GM12878 (cell line): ENCODE results near the gene SFXN1. TPM values are rescaled to one million over a fixed set of nuclear protein-coding genes. Genes with fewer than 3 reads are reported as not detected.

Experiments
- ATAC-seq: fragments of 200-7000 bp; cut with Tn5 transposase; 3 replicates; pipeline ENCODE4 v1.9.1; 2020; ENCODE audit warnings: mild to moderate bottlenecking, moderate library complexity
- Bru-seq: library from RNA; stranded (reverse); fragments of 400-500 nt; gene quantifications from one replicate; lab custom pipeline; 2021; lab: Mats Ljungman, UMichigan
- BruChase-seq, 2 experiments: library from RNA; stranded (reverse); fragments of 400-500 nt; gene quantifications; one replicate each; lab custom pipeline; 2021; lab: Mats Ljungman, UMichigan
- BruUV-seq: library from RNA; stranded (reverse); fragments of 400-500 nt; replicated peaks from 2 replicates; lab custom pipeline; 2021; lab: Mats Ljungman, UMichigan
- CTCF ChIA-PET: fragments of 300-600 bp; sonication (Branson Sonifier 250); formaldehyde crosslinking; extraction: SDS; loops from one replicate; lab custom pipeline; 2021; ENCODE audit warnings: inconsistent platforms; lab: Yijun Ruan, JAX
- POLR2A ChIA-PET: fragments of 350-600 bp; formaldehyde crosslinking; extraction: SDS; loops from one replicate; lab custom pipeline; 2021; ENCODE audit warnings: inconsistent platforms; lab: Charles Lee
- RAD21 ChIA-PET: fragments of 300-600 bp; sonication (Branson Sonifier 250); formaldehyde crosslinking; loops from one replicate; lab custom pipeline; 2023; ENCODE audit warnings: antibody characterized with exemption; ENCODE audit not compliant: unreplicated experiment; lab: Charles Lee
- SMC1A ChIA-PET: fragments of 300-600 bp; sonication (Branson Sonifier 250); formaldehyde crosslinking; loops from one replicate; lab custom pipeline; 2023; ENCODE audit not compliant: unreplicated experiment, uncharacterized antibody; lab: Charles Lee
- DNase-seq: peaks from one replicate; pipeline ENCODE4 v3.0.0-alpha.2; 2011; ENCODE audit warnings: low read depth, low spot score
- FAIRE-seq: peaks from 3 replicates; lab custom pipeline; 2011; peaks lifted over from hg19 to GRCh38; lab: Jason Lieb, UNC
- H2AFZ ChIP-seq: 2 replicates; pipeline ENCODE4 v1.6.0; 2011; ENCODE audit warnings: low read depth, low read length, control low read depth; ENCODE audit not compliant: control insufficient read depth
- H3K27ac ChIP-seq: 2 replicates; pipeline ENCODE4 v1.5.1; 2011; ENCODE audit warnings: control low read depth; ENCODE audit not compliant: control insufficient read depth, insufficient read depth
- H3K27me3 ChIP-seq, 2 experiments: replicated peaks in 1 of 2; 2 replicates each; pipeline versions ENCODE4 v1.6.0 to v1.6.1; 2011; ENCODE audit warnings: low read length in 1 of 2; ENCODE audit not compliant: control insufficient read depth in 2 of 2, insufficient read depth in 2 of 2
- H3K36me3 ChIP-seq, 2 experiments: 2 replicates each; pipeline ENCODE4 v1.5.1; 2011; ENCODE audit warnings: low read length in 1 of 2; ENCODE audit not compliant: control insufficient read depth in 2 of 2, insufficient read depth in 2 of 2
- H3K4me1 ChIP-seq: 2 replicates; pipeline ENCODE4 v1.6.1; 2011; ENCODE audit warnings: mild to moderate bottlenecking, low read length, moderate library complexity, mixed read lengths; ENCODE audit not compliant: control insufficient read depth, insufficient read depth
- H3K4me2 ChIP-seq: 2 replicates; pipeline ENCODE4 v1.6.0; 2011; ENCODE audit warnings: control low read depth; ENCODE audit not compliant: control insufficient read depth, insufficient read depth
- H3K4me3 ChIP-seq: fragments of 200-600 bp; sonication (generic); 2 replicates; pipeline ENCODE4 v1.5.1; 2016
- H3K79me2 ChIP-seq: 2 replicates; pipeline ENCODE4 v1.6.0; 2011; ENCODE audit warnings: low read length; ENCODE audit not compliant: control insufficient read depth, insufficient read depth
- H3K9ac ChIP-seq: 2 replicates; pipeline ENCODE4 v1.8.0; 2011; ENCODE audit warnings: low read length, control low read depth, mixed read lengths; ENCODE audit not compliant: control insufficient read depth, insufficient read depth
- H3K9me3 ChIP-seq: replicated peaks from 3 replicates; pipeline ENCODE4 v1.5.1; 2011; ENCODE audit warnings: mild to moderate bottlenecking, low read length; ENCODE audit not compliant: control insufficient read depth, insufficient read depth
- H4K20me1 ChIP-seq: 2 replicates; pipeline ENCODE4 v1.6.0; 2011; ENCODE audit not compliant: control insufficient read depth, insufficient read depth
- ATF2 ChIP-seq: IDR thresholded peaks from 2 replicates; pipeline ENCODE4 v1.6.1; 2012; ENCODE audit warnings: low read length, inconsistent platforms
- CBX5 ChIP-seq: sonication (generic); IDR thresholded peaks from 2 replicates; pipeline ENCODE4 v1.6.1; 2016; ENCODE audit warnings: low read depth, moderate library complexity, mild to moderate bottlenecking, inconsistent platforms
- CREM ChIP-seq: IDR thresholded peaks from 2 replicates; pipeline ENCODE4 v1.6.1; 2014; ENCODE audit warnings: antibody characterized with exemption, low read depth
- NKRF ChIP-seq: fragments of 450-650 bp; conservative IDR thresholded peaks from 2 replicates; pipeline ENCODE4 v1.6.1; 2017; ENCODE audit warnings: mild to moderate bottlenecking, moderate library complexity
- ZNF217 ChIP-seq: fragments of 450-650 bp; IDR thresholded peaks from 2 replicates; pipeline ENCODE4 v1.6.1; 2017; ENCODE audit warnings: antibody characterized with exemption, mild to moderate bottlenecking
- ZZZ3 ChIP-seq: IDR thresholded peaks from 2 replicates; pipeline ENCODE4 v1.6.1; 2011; ENCODE audit warnings: low read depth; ENCODE audit not compliant: control insufficient read depth, insufficient read length
- WGBS: methylation state at CpG from one replicate; pipeline ENCODE4 v1.1.6; 2016; ENCODE audit warnings: low lambda C conversion rate; ENCODE audit not compliant: insufficient replicate concordance, insufficient coverage; ENCODE audit errors: missing lambda C conversion rate; 5-methylcytosine and 5-hydroxymethylcytosine counted together
- in situ Hi-C: fragments of 300-500 bp; cut with MboI; formaldehyde crosslinking; loops from 9 replicates; pipeline ENCODE4 v1.14.3; 2018; ENCODE audit warnings: mixed read lengths
- intact Hi-C: fragments of 100-400 bp; cut with micrococcal nuclease; formaldehyde crosslinking; loops from one replicate; pipeline ENCODE4 v1.14.2; 2022; ENCODE audit not compliant: unreplicated experiment
- long read RNA-seq, 2 experiments: library from polyadenylated mRNA; unstranded; transcript quantifications; one replicate each; pipeline ENCODE4 v2.0.0, GENCODE V29; 2019 to 2020
- polyA minus RNA-seq, 3 experiments: library from RNA; depleted of rRNA, polyadenylated mRNA; stranded (reverse); fragments of >200 nt; gene quantifications; 2 replicates each; pipeline ENCODE4 v1.2.3, GENCODE V29; 2011
- polyA plus RNA-seq, 11 experiments: library from polyadenylated mRNA; depleted of rRNA in 4 of 11; unstranded in 6 of 11; stranded (reverse) in 5 of 11; fragments of >200 nt; fragmentation: Nextera tagmentation in 4 of 11; fragmentation: Illumina TruSeq in 1 of 11; extraction: Ambion mirVana in 4 of 11; extraction: Trizol in 1 of 11; gene quantifications; 1 replicate in 1 of 11; 2 replicates in 10 of 11; pipeline versions ENCODE4 v1.2.1 to v1.2.3, GENCODE V29; 2011 to 2016; ENCODE audit warnings: inconsistent platforms in 2 of 11, missing spikeins in 2 of 11, low read depth in 1 of 11
- total RNA-seq, 4 experiments: library from RNA; depleted of rRNA in 3 of 4; stranded (reverse); fragments of >200 nt in 3 of 4; fragmentation: Illumina TruSeq in 1 of 4; extraction: Trizol in 1 of 4; gene quantifications; 2 replicates each; pipeline versions ENCODE4 v1.2.1 to v1.2.3, GENCODE V29; 2013 to 2021
- TF ChIP-seq, protein P1 (sequence below): fragments of 450-650 bp; IDR thresholded peaks from 2 replicates; pipeline ENCODE4 v1.6.1; 2017; ENCODE audit warnings: mild to moderate bottlenecking, low read depth, inconsistent platforms; ENCODE audit not compliant: poor library complexity, severe bottlenecking
- TF ChIP-seq, protein P2 (sequence below): fragments of 450-650 bp; IDR thresholded peaks from 2 replicates; pipeline ENCODE4 v1.6.1; 2017; ENCODE audit warnings: low read depth, mild to moderate bottlenecking, moderate library complexity

Gene SFXN1, protein sequence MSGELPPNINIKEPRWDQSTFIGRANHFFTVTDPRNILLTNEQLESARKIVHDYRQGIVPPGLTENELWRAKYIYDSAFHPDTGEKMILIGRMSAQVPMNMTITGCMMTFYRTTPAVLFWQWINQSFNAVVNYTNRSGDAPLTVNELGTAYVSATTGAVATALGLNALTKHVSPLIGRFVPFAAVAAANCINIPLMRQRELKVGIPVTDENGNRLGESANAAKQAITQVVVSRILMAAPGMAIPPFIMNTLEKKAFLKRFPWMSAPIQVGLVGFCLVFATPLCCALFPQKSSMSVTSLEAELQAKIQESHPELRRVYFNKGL
- 176 and 190 TPM in 2 replicates for total RNA-seq (2013; cell fraction: nucleolus; rRNA removed)
- 96.8 and 97.4 TPM in 2 replicates for total RNA-seq (2014; rRNA removed)
- total RNA-seq (2014; rRNA removed; fragmentation: Illumina TruSeq; extraction: Trizol), result 92.5 and 99.0 TPM in 2 replicates
- 106 and 108 TPM in 2 replicates for total RNA-seq (2021)
- polyA plus RNA-seq (2011; ENCODE audit: low read depth), result 149 TPM
- 173 and 248 TPM in 2 replicates for polyA plus RNA-seq (2011; rRNA removed)
- 205 and 218 TPM in 2 replicates for polyA plus RNA-seq (2011; cell fraction: cytosol; rRNA removed)
- polyA plus RNA-seq (2011; cell fraction: nucleus; rRNA removed), result 125 and 150 TPM in 2 replicates
- polyA plus RNA-seq (2012), result 72.2 and 85.3 TPM in 2 replicates
- 101 and 126 TPM in 2 replicates for polyA plus RNA-seq (2014; fragmentation: Illumina TruSeq; extraction: Trizol)
- 10 to 100 TPM; 18.0 to 24.6 TPM for polyA plus RNA-seq (2014; fragmentation: Nextera tagmentation; extraction: Ambion mirVana)
- polyA plus RNA-seq (2014; rRNA removed), result 84.5 and 89.2 TPM in 2 replicates
- 100 to 1,000 TPM; 110 TPM for polyA plus RNA-seq (2016; fragmentation: Nextera tagmentation; extraction: Ambion mirVana)
- 299 and 428 TPM in 2 replicates for polyA minus RNA-seq (2011; rRNA and poly(A)+ RNA removed)
- 56.5 and 83.2 TPM in 2 replicates for polyA minus RNA-seq (2011; cell fraction: cytosol; rRNA and poly(A)+ RNA removed)
- 56.8 and 86.4 TPM in 2 replicates for polyA minus RNA-seq (2011; cell fraction: nucleus; rRNA and poly(A)+ RNA removed)
- percentile 90 among the genes with signal in this experiment for Bru-seq, nascent RNA
- BruChase-seq, experiment 1, labeled RNA remaining after a 6-hour chase, result percentile 86 among the genes with signal in this experiment
- percentile 86 among the genes with signal in this experiment for BruChase-seq, experiment 2, labeled RNA remaining after a 2-hour chase
- long read RNA-seq, experiment 1, full-length matches to known transcripts, result 72 of 98 reads
- long read RNA-seq, experiment 1, partial matches to known transcripts, result 6 of 98 reads
- long read RNA-seq, experiment 1, other reads (novel, unspliced or antisense), result 20 of 98 reads
- long read RNA-seq, experiment 2, full-length matches to known transcripts, result 192 of 265 reads
- long read RNA-seq, experiment 2, partial matches to known transcripts, result 31 of 265 reads
- long read RNA-seq, experiment 2, other reads (novel, unspliced or antisense), result 42 of 265 reads

DNA sequence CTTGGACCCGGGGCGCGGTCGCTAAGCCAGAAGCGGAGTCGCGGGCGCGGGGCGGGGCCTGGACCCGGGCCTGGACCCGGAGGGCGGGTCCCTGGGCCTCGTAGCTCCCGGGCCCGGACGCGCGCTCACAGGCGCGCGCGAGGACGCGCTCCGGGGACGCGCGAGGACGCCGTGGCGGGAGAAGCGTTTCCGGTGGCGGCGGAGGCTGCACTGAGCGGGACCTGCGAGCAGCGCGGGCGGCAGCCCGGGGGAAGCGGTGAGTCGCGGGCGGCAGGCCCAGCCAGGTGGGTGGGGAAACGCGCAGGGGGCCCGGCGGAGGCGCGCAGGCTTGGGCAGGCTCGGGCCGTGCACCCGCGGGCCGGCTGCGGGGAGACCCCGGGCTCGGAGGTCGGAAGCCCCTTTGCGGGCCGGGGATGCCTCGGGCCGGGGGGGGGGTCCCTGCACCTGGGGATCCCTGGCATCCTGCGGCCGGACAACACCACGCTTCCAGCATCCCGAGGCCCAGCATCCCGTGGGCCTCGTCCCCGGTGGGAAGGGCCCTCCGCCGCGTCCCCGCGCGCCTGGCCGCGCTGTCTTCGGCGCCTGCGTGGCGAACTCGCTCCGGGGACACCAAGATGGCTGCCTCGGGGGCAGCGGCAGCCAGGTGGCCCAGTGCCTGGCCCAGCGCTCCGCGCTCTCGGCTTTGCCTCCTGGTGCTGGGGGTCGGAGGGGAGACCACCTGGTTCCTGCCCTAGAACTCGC is at the start of gene SFXN1:
SFXN1 (plus strand) TSS at position 177 of the 741 bp plus-strand sequence. CDS start 13,544 bp downstream, outside the sequence.
- intact Hi-C loops (no loop called here), in situ Hi-C loops (no loop called here)
- Histone ChIP-seq H3K9me3 (no peaks in the 10 kb centered on the region), H3K4me3 (peak within 1 kb of the TSS; percentile 75), H3K36me3 (peaks cover 0 to 3% of the 10 kb centered on the region in 2 experiments; a peak in 1 of 4 replicates), H3K27ac (peak within 1 kb of the TSS; percentile 66), H4K20me1 (no peaks in the 10 kb centered on the region; the same call in 1 of the 2 replicates), H3K27me3 (0 out of 4 replicates have a peak, but pooled peaks cover 0 to 2% of the 10 kb centered on the region in 2 experiments), H3K9ac (peak within 1 kb of the TSS; percentile 76), H2AFZ (peak within 1 kb of the TSS; percentile 79), H3K4me1 (no peaks in the 10 kb centered on the region), H3K79me2 (peaks cover 48% of the 10 kb centered on the region), H3K4me2 (peak within 1 kb of the TSS; percentile 95)
- no TSS peak for BruUV-seq
- FAIRE-seq (no peak), ATAC-seq (peak; percentile 91), DNase-seq (no peak)
- SMC1A ChIA-PET, result no interaction called here
- CTCF ChIA-PET, result interaction anchor here (0.6 to 4.6 kb wide), 2 partner anchors 9 to 14 kb away, joined by 3 to 24 read pairs; no protein-coding TSS in a partner anchor
- POLR2A ChIA-PET, result interaction anchor here (0.6 kb wide), 1 partner anchor 1575 kb away, joined by 4 read pairs; no protein-coding TSS in a partner anchor
- RAD21 ChIA-PET, result interaction anchor here (1.0 kb wide), 1 partner anchor 9 kb away, joined by 3 read pairs; no protein-coding TSS in a partner anchor
- WGBS, result under 1% methylated on average over 61 of the region's 94 CpGs
- TF ChIP-seq ATF2 (no peak), ZZZ3 (no peak), CBX5 (no peak), CREM (no peak), NKRF (peak; percentile 68), ZNF217 (peak; percentile 47; the same call in 1 of the 2 replicates)
- TF ChIP-seq, protein P1, sequence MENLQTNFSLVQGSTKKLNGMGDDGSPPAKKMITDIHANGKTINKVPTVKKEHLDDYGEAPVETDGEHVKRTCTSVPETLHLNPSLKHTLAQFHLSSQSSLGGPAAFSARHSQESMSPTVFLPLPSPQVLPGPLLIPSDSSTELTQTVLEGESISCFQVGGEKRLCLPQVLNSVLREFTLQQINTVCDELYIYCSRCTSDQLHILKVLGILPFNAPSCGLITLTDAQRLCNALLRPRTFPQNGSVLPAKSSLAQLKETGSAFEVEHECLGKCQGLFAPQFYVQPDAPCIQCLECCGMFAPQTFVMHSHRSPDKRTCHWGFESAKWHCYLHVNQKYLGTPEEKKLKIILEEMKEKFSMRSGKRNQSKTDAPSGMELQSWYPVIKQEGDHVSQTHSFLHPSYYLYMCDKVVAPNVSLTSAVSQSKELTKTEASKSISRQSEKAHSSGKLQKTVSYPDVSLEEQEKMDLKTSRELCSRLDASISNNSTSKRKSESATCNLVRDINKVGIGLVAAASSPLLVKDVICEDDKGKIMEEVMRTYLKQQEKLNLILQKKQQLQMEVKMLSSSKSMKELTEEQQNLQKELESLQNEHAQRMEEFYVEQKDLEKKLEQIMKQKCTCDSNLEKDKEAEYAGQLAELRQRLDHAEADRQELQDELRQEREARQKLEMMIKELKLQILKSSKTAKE, result no peak
- TF ChIP-seq, protein P2, sequence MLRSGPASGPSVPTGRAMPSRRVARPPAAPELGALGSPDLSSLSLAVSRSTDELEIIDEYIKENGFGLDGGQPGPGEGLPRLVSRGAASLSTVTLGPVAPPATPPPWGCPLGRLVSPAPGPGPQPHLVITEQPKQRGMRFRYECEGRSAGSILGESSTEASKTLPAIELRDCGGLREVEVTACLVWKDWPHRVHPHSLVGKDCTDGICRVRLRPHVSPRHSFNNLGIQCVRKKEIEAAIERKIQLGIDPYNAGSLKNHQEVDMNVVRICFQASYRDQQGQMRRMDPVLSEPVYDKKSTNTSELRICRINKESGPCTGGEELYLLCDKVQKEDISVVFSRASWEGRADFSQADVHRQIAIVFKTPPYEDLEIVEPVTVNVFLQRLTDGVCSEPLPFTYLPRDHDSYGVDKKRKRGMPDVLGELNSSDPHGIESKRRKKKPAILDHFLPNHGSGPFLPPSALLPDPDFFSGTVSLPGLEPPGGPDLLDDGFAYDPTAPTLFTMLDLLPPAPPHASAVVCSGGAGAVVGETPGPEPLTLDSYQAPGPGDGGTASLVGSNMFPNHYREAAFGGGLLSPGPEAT, result no peak
